Measurements from ENCODE around the gene GOLGA6L7.
"Not testable (repeated sequence)": the region's sequence is repeated elsewhere in the genome, so short reads cannot be mapped to it uniquely, and the experiment has no call there.

- TF ChIP-seq, protein P1, sequence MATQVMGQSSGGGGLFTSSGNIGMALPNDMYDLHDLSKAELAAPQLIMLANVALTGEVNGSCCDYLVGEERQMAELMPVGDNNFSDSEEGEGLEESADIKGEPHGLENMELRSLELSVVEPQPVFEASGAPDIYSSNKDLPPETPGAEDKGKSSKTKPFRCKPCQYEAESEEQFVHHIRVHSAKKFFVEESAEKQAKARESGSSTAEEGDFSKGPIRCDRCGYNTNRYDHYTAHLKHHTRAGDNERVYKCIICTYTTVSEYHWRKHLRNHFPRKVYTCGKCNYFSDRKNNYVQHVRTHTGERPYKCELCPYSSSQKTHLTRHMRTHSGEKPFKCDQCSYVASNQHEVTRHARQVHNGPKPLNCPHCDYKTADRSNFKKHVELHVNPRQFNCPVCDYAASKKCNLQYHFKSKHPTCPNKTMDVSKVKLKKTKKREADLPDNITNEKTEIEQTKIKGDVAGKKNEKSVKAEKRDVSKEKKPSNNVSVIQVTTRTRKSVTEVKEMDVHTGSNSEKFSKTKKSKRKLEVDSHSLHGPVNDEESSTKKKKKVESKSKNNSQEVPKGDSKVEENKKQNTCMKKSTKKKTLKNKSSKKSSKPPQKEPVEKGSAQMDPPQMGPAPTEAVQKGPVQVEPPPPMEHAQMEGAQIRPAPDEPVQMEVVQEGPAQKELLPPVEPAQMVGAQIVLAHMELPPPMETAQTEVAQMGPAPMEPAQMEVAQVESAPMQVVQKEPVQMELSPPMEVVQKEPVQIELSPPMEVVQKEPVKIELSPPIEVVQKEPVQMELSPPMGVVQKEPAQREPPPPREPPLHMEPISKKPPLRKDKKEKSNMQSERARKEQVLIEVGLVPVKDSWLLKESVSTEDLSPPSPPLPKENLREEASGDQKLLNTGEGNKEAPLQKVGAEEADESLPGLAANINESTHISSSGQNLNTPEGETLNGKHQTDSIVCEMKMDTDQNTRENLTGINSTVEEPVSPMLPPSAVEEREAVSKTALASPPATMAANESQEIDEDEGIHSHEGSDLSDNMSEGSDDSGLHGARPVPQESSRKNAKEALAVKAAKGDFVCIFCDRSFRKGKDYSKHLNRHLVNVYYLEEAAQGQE (IDR thresholded peaks at IDR 0.05; ENCODE audit: low read depth): not testable (repeated sequence)
- TF ChIP-seq RAD21 (IDR thresholded peaks at IDR 0.05; ENCODE audit: low read depth); YY1 (IDR thresholded peaks at IDR 0.05; ENCODE audit: low read depth); FOXM1 (IDR thresholded peaks at IDR 0.05; ENCODE audit: borderline replicate concordance, low read depth); USF1 (IDR thresholded peaks at IDR 0.05); EP300 (IDR thresholded peaks at IDR 0.05; ENCODE audit: borderline replicate concordance); TAF1 (IDR thresholded peaks at IDR 0.05; ENCODE audit: low read depth); MAX (IDR thresholded peaks at IDR 0.05); CEBPB (IDR thresholded peaks at IDR 0.05); TCF12 (IDR thresholded peaks at IDR 0.05; ENCODE audit: low read depth); ZBTB7A (IDR thresholded peaks at IDR 0.05; ENCODE audit: low read depth); TEAD4 (IDR thresholded peaks at IDR 0.05); NFIC (IDR thresholded peaks at IDR 0.05); CREB1 (IDR thresholded peaks at IDR 0.05; ENCODE audit: low read depth): not testable (repeated sequence)
Observed at GRCh38 chr15:28848521-28848920, at the start of gene GOLGA6L7.
